Measurements from ENCODE around the gene TXNDC17. TPM values are rescaled to one million over a fixed set of nuclear protein-coding genes. Genes with fewer than 3 reads are reported as not detected.

TXNDC17 gene
- total and polyA plus RNA-seq, 9 of the 15 experiments (the other 6 are each of a cell fraction or from before 2014, with no cell fraction given): 108 to 759 (median 179) TPM

DNA sequence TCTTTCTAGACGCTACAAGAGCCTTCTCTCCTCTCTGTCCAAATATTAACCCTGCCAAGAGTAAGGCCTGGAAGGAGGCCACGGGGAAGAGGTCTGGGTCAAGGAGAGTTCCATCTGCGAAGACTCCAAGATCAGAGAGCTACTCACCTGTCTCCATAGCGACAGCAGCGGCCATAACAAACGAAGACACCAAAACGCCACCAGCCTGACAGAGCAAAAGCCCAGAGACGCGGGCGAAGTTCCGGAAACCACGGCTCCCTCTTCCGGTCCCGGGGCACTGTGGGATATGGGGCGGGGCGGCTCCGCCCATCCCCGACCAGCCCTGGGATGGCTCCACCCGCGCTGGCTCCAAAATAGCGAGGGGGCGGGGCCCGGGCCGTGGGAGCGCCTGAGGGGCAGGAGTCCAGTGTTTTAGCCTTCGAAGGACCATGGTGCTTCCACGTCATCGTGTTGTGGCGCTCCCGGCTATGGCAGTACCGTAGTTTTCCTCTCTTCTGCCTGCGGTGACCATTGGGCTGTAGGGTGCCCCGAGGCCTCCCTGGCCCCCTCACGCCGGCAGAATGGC, 10.6 kb downstream of the TXNDC17 start, which contains the start of the genes C17orf100 and MED31 (continued):
- TF ChIP-seq, protein P1, sequence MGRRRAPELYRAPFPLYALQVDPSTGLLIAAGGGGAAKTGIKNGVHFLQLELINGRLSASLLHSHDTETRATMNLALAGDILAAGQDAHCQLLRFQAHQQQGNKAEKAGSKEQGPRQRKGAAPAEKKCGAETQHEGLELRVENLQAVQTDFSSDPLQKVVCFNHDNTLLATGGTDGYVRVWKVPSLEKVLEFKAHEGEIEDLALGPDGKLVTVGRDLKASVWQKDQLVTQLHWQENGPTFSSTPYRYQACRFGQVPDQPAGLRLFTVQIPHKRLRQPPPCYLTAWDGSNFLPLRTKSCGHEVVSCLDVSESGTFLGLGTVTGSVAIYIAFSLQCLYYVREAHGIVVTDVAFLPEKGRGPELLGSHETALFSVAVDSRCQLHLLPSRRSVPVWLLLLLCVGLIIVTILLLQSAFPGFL (CRISPR knock-in tag; IDR thresholded peaks at IDR 0.05): no peak
- TF ChIP-seq, protein P2, sequence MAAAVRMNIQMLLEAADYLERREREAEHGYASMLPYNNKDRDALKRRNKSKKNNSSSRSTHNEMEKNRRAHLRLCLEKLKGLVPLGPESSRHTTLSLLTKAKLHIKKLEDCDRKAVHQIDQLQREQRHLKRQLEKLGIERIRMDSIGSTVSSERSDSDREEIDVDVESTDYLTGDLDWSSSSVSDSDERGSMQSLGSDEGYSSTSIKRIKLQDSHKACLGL (CRISPR knock-in tag; IDR thresholded peaks at IDR 0.05; ENCODE audit: borderline replicate concordance, poor library complexity, severe bottlenecking): no peak
- TF ChIP-seq KDM4B (IDR thresholded peaks at IDR 0.05; ENCODE audit: borderline replicate concordance in 2 of 2, low read depth in 1 of 2): peak in 1 of 2 experiments; percentile 73; a peak in 1 of 4 replicates
- peak in 1 of 2 experiments; percentile 30; a peak in 1 of 4 replicates for TF ChIP-seq CSDE1 (IDR thresholded peaks at IDR 0.05)
- TF ChIP-seq, protein P3, sequence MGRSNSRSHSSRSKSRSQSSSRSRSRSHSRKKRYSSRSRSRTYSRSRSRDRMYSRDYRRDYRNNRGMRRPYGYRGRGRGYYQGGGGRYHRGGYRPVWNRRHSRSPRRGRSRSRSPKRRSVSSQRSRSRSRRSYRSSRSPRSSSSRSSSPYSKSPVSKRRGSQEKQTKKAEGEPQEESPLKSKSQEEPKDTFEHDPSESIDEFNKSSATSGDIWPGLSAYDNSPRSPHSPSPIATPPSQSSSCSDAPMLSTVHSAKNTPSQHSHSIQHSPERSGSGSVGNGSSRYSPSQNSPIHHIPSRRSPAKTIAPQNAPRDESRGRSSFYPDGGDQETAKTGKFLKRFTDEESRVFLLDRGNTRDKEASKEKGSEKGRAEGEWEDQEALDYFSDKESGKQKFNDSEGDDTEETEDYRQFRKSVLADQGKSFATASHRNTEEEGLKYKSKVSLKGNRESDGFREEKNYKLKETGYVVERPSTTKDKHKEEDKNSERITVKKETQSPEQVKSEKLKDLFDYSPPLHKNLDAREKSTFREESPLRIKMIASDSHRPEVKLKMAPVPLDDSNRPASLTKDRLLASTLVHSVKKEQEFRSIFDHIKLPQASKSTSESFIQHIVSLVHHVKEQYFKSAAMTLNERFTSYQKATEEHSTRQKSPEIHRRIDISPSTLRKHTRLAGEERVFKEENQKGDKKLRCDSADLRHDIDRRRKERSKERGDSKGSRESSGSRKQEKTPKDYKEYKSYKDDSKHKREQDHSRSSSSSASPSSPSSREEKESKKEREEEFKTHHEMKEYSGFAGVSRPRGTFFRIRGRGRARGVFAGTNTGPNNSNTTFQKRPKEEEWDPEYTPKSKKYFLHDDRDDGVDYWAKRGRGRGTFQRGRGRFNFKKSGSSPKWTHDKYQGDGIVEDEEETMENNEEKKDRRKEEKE (IDR thresholded peaks at IDR 0.05; ENCODE audit: borderline replicate concordance in 1 of 2, control insufficient read depth in 1 of 2, low read depth in 2 of 2, low read length in 1 of 2): no peak
- TF ChIP-seq ZNF133 (CRISPR knock-in tag; IDR thresholded peaks at IDR 0.05): no peak
- no peak for TF ChIP-seq TCFL5 (CRISPR knock-in tag; conservative IDR thresholded peaks at IDR 0.05)
- TF ChIP-seq, protein P4, sequence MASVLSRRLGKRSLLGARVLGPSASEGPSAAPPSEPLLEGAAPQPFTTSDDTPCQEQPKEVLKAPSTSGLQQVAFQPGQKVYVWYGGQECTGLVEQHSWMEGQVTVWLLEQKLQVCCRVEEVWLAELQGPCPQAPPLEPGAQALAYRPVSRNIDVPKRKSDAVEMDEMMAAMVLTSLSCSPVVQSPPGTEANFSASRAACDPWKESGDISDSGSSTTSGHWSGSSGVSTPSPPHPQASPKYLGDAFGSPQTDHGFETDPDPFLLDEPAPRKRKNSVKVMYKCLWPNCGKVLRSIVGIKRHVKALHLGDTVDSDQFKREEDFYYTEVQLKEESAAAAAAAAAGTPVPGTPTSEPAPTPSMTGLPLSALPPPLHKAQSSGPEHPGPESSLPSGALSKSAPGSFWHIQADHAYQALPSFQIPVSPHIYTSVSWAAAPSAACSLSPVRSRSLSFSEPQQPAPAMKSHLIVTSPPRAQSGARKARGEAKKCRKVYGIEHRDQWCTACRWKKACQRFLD (CRISPR knock-in tag; IDR thresholded peaks at IDR 0.05): peak; percentile 60; the same call in 1 of the 2 replicates
- TF ChIP-seq, protein P5, sequence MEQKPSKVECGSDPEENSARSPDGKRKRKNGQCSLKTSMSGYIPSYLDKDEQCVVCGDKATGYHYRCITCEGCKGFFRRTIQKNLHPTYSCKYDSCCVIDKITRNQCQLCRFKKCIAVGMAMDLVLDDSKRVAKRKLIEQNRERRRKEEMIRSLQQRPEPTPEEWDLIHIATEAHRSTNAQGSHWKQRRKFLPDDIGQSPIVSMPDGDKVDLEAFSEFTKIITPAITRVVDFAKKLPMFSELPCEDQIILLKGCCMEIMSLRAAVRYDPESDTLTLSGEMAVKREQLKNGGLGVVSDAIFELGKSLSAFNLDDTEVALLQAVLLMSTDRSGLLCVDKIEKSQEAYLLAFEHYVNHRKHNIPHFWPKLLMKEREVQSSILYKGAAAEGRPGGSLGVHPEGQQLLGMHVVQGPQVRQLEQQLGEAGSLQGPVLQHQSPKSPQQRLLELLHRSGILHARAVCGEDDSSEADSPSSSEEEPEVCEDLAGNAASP (IDR thresholded peaks at IDR 0.05): no peak
- TF ChIP-seq CREM (IDR thresholded peaks at IDR 0.05; ENCODE audit: low read depth): peak; percentile 14; the same call in 1 of the 2 replicates
- TF ChIP-seq FOXM1 (IDR thresholded peaks at IDR 0.05; ENCODE audit: low read depth): no peak
- no peak for TF ChIP-seq FOXM1 (CRISPR knock-in tag; IDR thresholded peaks at IDR 0.05; ENCODE audit: low read depth)
- TF ChIP-seq, protein P6, sequence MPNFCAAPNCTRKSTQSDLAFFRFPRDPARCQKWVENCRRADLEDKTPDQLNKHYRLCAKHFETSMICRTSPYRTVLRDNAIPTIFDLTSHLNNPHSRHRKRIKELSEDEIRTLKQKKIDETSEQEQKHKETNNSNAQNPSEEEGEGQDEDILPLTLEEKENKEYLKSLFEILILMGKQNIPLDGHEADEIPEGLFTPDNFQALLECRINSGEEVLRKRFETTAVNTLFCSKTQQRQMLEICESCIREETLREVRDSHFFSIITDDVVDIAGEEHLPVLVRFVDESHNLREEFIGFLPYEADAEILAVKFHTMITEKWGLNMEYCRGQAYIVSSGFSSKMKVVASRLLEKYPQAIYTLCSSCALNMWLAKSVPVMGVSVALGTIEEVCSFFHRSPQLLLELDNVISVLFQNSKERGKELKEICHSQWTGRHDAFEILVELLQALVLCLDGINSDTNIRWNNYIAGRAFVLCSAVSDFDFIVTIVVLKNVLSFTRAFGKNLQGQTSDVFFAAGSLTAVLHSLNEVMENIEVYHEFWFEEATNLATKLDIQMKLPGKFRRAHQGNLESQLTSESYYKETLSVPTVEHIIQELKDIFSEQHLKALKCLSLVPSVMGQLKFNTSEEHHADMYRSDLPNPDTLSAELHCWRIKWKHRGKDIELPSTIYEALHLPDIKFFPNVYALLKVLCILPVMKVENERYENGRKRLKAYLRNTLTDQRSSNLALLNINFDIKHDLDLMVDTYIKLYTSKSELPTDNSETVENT (CRISPR knock-in tag; IDR thresholded peaks at IDR 0.05): no peak
- TF ChIP-seq, protein P7, sequence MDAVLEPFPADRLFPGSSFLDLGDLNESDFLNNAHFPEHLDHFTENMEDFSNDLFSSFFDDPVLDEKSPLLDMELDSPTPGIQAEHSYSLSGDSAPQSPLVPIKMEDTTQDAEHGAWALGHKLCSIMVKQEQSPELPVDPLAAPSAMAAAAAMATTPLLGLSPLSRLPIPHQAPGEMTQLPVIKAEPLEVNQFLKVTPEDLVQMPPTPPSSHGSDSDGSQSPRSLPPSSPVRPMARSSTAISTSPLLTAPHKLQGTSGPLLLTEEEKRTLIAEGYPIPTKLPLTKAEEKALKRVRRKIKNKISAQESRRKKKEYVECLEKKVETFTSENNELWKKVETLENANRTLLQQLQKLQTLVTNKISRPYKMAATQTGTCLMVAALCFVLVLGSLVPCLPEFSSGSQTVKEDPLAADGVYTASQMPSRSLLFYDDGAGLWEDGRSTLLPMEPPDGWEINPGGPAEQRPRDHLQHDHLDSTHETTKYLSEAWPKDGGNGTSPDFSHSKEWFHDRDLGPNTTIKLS (IDR thresholded peaks at IDR 0.05; ENCODE audit: borderline replicate concordance, low read depth): 0 out of 2 replicates have a peak, but pooled peaks have one; percentile 59

All from K562 (cell line).